Parathyroid adenoma (tissue), 2 donors: ENCODE measurements around the gene RBM42.

ENCODE experiments used
- H2AFZ ChIP-seq: fragments of 300-600 bp; sonication (generic); one replicate; pipeline ENCODE4 v1.7.0; 2017; ENCODE audit warnings: antibody characterized with exemption, mild to moderate bottlenecking
- H3K27ac ChIP-seq: fragments of 300-600 bp; sonication (generic); one replicate; pipeline ENCODE4 v1.7.0; 2017
- H3K27me3 ChIP-seq: fragments of 300-600 bp; sonication (generic); one replicate; pipeline ENCODE4 v1.7.0; 2017; ENCODE audit warnings: low read length; ENCODE audit not compliant: control insufficient read depth, insufficient read depth
- H3K36me3 ChIP-seq: fragments of 300-600 bp; sonication (generic); one replicate; pipeline ENCODE4 v1.7.0; 2017; ENCODE audit warnings: low read length; ENCODE audit not compliant: control insufficient read depth, insufficient read depth
- H3K4me1 ChIP-seq: fragments of 300-600 bp; sonication (generic); one replicate; pipeline ENCODE4 v1.7.0; 2017; ENCODE audit warnings: control low read depth
- H3K4me2 ChIP-seq: fragments of 300-600 bp; sonication (generic); one replicate; pipeline ENCODE4 v1.7.0; 2017; ENCODE audit warnings: low read length
- H3K4me3 ChIP-seq: fragments of 300-600 bp; sonication (generic); one replicate; pipeline ENCODE4 v1.7.0; 2017; ENCODE audit warnings: low read depth, low read length
- H3K79me2 ChIP-seq: fragments of 300-600 bp; sonication (generic); one replicate; pipeline ENCODE4 v1.7.0; 2017; ENCODE audit warnings: control low read depth
- H3K9ac ChIP-seq: fragments of 300-600 bp; sonication (generic); one replicate; pipeline ENCODE4 v1.7.0; 2017; ENCODE audit warnings: mild to moderate bottlenecking
- H3K9me3 ChIP-seq: fragments of 300-600 bp; sonication (generic); one replicate; pipeline ENCODE4 v1.7.0; 2017; ENCODE audit warnings: low read length; ENCODE audit not compliant: control insufficient read depth
- CTCF ChIP-seq: fragments of 300-600 bp; sonication (generic); IDR thresholded peaks from one replicate; pipeline ENCODE4 v1.7.0; 2017; ENCODE audit warnings: antibody characterized with exemption, mild to moderate bottlenecking
- donor health status: primary hyperparathyroidism.

The RBM42 gene

GRCh38 chr19:35613574-35613973, 15.3 kb upstream of the RBM42 start:
- Histone ChIP-seq H3K4me2 (no peak overlapping the region), H2AFZ (no peak overlapping the region), H3K9me3 (no peaks in the 10 kb centered on the region), H3K27ac (no peak overlapping the region), H3K36me3 (no peaks in the 10 kb centered on the region), H3K27me3 (no peaks in the 10 kb centered on the region), H3K79me2 (no peaks in the 10 kb centered on the region), H3K4me1 (no peaks in the 10 kb centered on the region), H3K4me3 (no peak overlapping the region), H3K9ac (no peak overlapping the region)
- TF ChIP-seq CTCF: no peak

DNA sequence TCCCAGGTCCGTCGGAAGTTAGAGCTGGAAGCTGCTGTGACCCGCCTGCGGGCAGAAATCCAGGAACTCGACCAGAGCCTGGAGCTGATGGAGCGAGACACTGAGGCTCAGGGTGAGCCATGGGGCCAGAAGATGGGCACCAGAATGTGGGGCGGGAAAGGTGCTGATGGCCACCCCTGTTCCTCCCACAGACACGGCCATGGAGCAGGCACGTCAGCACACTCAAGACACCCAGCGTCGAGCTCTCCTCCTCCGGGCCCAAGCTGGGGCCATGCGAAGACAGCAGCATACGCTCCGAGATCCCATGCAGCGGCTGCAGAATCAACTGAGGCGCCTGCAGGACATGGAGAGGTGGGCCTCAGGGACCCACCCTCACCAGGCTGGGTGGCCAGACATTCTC, 13.8 kb upstream of the RBM42 start:
- H3K9ac ChIP-seq: no peak overlapping the region
- no peak for TF ChIP-seq CTCF
- H3K79me2 ChIP-seq: no peaks in the 10 kb centered on the region

GRCh38 chr19:35618857-35619256, 10.0 kb upstream of the RBM42 start:
- no peak overlapping the region for H3K4me3 ChIP-seq
- no peak overlapping the region for H2AFZ ChIP-seq
- H3K36me3 ChIP-seq: no peaks in the 10 kb centered on the region
- no peak overlapping the region for H3K4me2 ChIP-seq
- no peaks in the 10 kb centered on the region for H3K27me3 ChIP-seq
- TF ChIP-seq CTCF: no peak
- H3K4me1 ChIP-seq: no peaks in the 10 kb centered on the region
- H3K9ac ChIP-seq: no peak overlapping the region
- H3K79me2 ChIP-seq: no peaks in the 10 kb centered on the region
- no peaks in the 10 kb centered on the region for H3K9me3 ChIP-seq
- H3K27ac ChIP-seq: no peak overlapping the region

More for the DNA sequence above, 13.8 kb upstream of the RBM42 start:
- no peak overlapping the region for H3K4me2 ChIP-seq
- no peaks in the 10 kb centered on the region for H3K9me3 ChIP-seq
- H3K36me3 ChIP-seq: no peaks in the 10 kb centered on the region
- no peak overlapping the region for H2AFZ ChIP-seq
- no peak overlapping the region for H3K4me3 ChIP-seq
- H3K27ac ChIP-seq: no peak overlapping the region
- no peaks in the 10 kb centered on the region for H3K27me3 ChIP-seq
- no peaks in the 10 kb centered on the region for H3K4me1 ChIP-seq

DNA sequence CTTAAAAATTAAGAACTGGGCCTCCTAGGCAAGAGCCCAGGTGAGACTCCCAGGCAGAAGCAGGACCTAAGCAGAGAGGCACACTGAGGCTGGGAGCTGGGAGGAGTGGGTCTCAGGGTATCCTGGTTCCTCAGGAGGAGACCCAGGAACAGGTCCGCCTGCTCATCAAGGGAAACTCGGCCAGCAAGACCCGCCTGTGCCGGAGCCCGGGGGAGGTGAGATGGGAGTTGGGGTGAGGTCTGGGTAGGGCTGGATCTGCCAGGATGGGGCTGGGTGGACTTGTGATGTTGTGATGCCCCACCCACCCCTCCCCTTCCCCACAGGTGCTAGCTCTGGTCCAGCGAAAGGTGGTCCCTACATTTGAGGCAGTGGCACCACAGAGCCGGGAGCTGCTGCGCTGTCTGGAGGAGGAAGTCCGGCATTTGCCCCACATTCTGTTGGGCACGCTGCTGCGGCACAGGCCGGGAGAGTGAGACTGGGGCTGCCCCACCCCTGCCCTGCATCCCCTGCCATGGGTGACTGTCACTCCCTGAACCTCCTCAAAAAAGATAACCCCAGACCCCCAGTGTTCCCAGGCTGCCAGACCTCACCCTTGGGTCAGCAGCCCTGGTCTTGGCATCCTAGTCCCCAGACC, 9.4 kb upstream of the RBM42 start:
- Histone ChIP-seq H3K27ac (no peak overlapping the region), H3K4me3 (no peak overlapping the region), H3K79me2 (no peaks in the 10 kb centered on the region), H3K9me3 (no peaks in the 10 kb centered on the region), H3K4me1 (no peaks in the 10 kb centered on the region), H3K9ac (no peak overlapping the region), H3K27me3 (no peaks in the 10 kb centered on the region), H2AFZ (no peak overlapping the region), H3K4me2 (no peak overlapping the region), H3K36me3 (no peaks in the 10 kb centered on the region)
- no peak for TF ChIP-seq CTCF

DNA sequence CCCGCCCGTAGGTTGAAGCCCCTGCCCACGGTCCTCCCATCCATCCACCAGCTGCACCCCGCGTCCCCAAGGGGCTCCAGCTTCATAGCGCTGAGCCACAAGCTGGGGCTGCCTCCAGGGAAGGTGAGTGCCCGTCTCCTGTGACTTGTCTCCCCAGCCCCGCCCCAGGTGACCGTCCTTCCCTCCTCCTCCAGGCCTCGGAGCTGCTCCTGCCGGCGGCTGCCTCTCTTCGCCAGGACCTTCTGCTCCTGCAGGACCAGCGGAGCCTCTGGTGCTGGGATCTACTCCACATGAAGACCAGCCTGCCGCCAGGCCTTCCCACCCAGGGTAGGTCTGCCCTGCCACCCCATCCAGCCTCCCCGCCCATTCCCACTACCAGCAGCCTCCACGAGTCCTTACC, 8.8 kb upstream of the RBM42 start:
- Histone ChIP-seq H3K4me3 (no peak overlapping the region), H3K9ac (no peak overlapping the region), H3K9me3 (no peaks in the 10 kb centered on the region), H3K4me1 (no peaks in the 10 kb centered on the region), H3K4me2 (no peak overlapping the region), H3K27ac (no peak overlapping the region), H2AFZ (no peak overlapping the region), H3K36me3 (no peaks in the 10 kb centered on the region), H3K27me3 (no peaks in the 10 kb centered on the region), H3K79me2 (no peaks in the 10 kb centered on the region)
- TF ChIP-seq CTCF: no peak
